KMS-11 (cell line): ENCODE measurements around the gene CLDN34.

Experiments used
- H2AFZ ChIP-seq: fragments of 200-600 bp; sonication (generic); 2 replicates; pipeline ENCODE4 v1.6.1; 2016; ENCODE audit warnings: antibody characterized with exemption, mixed run types, low read depth
- H3K27ac ChIP-seq: fragments of 200-600 bp; sonication (generic); 2 replicates; pipeline ENCODE4 v1.6.1; 2016; ENCODE audit warnings: mild to moderate bottlenecking, mixed run types
- H3K27me3 ChIP-seq: fragments of 200-600 bp; sonication (generic); 2 replicates; pipeline ENCODE4 v1.6.1; 2017; ENCODE audit warnings: mild to moderate bottlenecking, low read depth, mixed run types, moderate library complexity; ENCODE audit not compliant: insufficient read depth
- H3K36me3 ChIP-seq: fragments of 200-600 bp; sonication (generic); 2 replicates; pipeline ENCODE4 v1.6.1; 2017; ENCODE audit warnings: mild to moderate bottlenecking, mixed run types; ENCODE audit not compliant: insufficient read depth
- H3K4me1 ChIP-seq: fragments of 200-600 bp; sonication (generic); 2 replicates; pipeline ENCODE4 v1.6.1; 2016; ENCODE audit warnings: mild to moderate bottlenecking, low read depth, mixed run types; ENCODE audit not compliant: poor library complexity, severe bottlenecking
- H3K4me2 ChIP-seq: fragments of 200-600 bp; sonication (generic); 2 replicates; pipeline ENCODE4 v1.7.0; 2016; ENCODE audit warnings: mild to moderate bottlenecking, mixed run types
- H3K4me3 ChIP-seq: fragments of 200-600 bp; sonication (generic); IDR thresholded peaks from 2 replicates; pipeline ENCODE4 v1.6.1; 2017; ENCODE audit warnings: low read depth, low read length, mixed read lengths; ENCODE audit not compliant: insufficient read depth
- H3K79me2 ChIP-seq: fragments of 200-600 bp; sonication (generic); 2 replicates; pipeline ENCODE4 v1.6.1; 2016; ENCODE audit warnings: low read depth, mixed run types; ENCODE audit not compliant: insufficient read depth
- H3K9ac ChIP-seq: fragments of 200-600 bp; sonication (generic); 2 replicates; pipeline ENCODE4 v1.6.1; 2016; ENCODE audit warnings: mild to moderate bottlenecking, mixed run types
- H4K20me1 ChIP-seq: fragments of 200-600 bp; sonication (generic); 2 replicates; pipeline ENCODE4 v1.6.1; 2016; ENCODE audit warnings: mild to moderate bottlenecking, mixed run types; ENCODE audit not compliant: insufficient read depth
- CTCF ChIP-seq: fragments of 200-600 bp; sonication (generic); conservative IDR thresholded peaks from 2 replicates; pipeline ENCODE4 v1.6.1; 2017; ENCODE audit warnings: low read depth, mild to moderate bottlenecking, antibody characterized with exemption, low read length, moderate library complexity, mixed read lengths

CLDN34 gene

GRCh38 chrX:9937761-9938160, 29.4 kb upstream of the CLDN34 start:
- Histone ChIP-seq H3K4me3 (no peak overlapping the region), H3K36me3 (no peaks in the 10 kb centered on the region), H3K27ac (no peak overlapping the region), H3K4me1 (peaks cover 45% of the 10 kb centered on the region), H3K79me2 (no peaks in the 10 kb centered on the region), H2AFZ (no peak overlapping the region), H3K4me2 (no peak overlapping the region), H3K9ac (no peak overlapping the region), H4K20me1 (no peaks in the 10 kb centered on the region), H3K27me3 (no peaks in the 10 kb centered on the region)
- TF ChIP-seq CTCF, result no peak

DNA sequence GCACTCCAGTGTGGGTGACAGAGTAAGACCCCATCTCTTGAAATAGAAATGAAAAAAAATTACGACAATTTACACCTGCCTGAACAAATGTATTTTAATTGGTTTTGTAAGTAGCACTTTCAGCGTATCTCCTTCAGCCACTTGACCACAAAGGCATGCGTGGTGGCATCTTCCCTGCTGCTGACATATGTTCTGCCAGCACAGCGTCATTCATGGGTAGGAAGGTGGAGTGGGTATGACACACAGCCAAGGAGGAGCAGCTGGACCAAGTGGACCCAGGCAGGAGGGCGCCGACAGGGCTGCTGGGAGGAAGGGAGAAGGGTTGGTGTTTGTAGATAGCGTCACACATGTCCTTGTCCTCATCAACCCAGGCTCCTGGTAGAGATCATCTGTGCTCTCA, 28.6 kb upstream of the CLDN34 start:
- Histone ChIP-seq H3K79me2 (no peaks in the 10 kb centered on the region), H3K4me1 (peaks cover 50% of the 10 kb centered on the region), H3K27ac (no peak overlapping the region), H3K36me3 (no peaks in the 10 kb centered on the region), H2AFZ (no peak overlapping the region), H4K20me1 (no peaks in the 10 kb centered on the region), H3K9ac (no peak overlapping the region), H3K4me3 (no peak overlapping the region), H3K27me3 (no peaks in the 10 kb centered on the region), H3K4me2 (no peak overlapping the region)
- TF ChIP-seq CTCF, result no peak

DNA sequence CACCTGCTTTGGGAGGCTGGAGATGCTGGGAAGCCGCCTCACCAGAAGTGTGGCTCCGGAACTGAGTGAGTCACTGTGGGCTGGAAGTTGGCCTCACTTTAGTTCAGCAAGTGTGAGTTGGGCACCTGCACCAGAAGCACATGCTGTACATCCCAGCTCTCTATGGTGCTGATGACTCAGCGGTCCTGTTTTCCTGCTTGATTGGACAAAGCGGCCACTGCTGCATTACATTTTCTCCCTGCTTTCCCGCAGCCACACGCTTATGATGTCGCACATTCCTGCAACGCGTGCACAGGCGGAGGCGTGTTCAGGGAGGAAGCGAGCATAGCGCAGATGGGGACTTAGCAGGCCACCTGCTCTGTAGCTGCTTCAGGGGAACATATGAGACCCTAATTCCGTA, 26.7 kb upstream of the CLDN34 start:
- no peaks in the 10 kb centered on the region for H3K27me3 ChIP-seq
- H2AFZ ChIP-seq, result no peak overlapping the region
- no peak overlapping the region for H3K4me2 ChIP-seq
- no peak overlapping the region for H3K27ac ChIP-seq
- no peak for TF ChIP-seq CTCF
- no peak overlapping the region for H3K4me3 ChIP-seq
- H3K4me1 ChIP-seq, result peaks cover 58% of the 10 kb centered on the region
- H4K20me1 ChIP-seq, result no peaks in the 10 kb centered on the region
- no peaks in the 10 kb centered on the region for H3K36me3 ChIP-seq
- no peak overlapping the region for H3K9ac ChIP-seq
- no peaks in the 10 kb centered on the region for H3K79me2 ChIP-seq

GRCh38 chrX:9942086-9942485, 25.1 kb upstream of the CLDN34 start:
- Histone ChIP-seq H2AFZ (no peak overlapping the region), H3K36me3 (no peaks in the 10 kb centered on the region), H3K9ac (peak overlapping the region; percentile 22; the same call in 1 of the 2 replicates), H3K4me3 (no peak overlapping the region), H3K4me2 (peak overlapping the region; percentile 73), H3K79me2 (no peaks in the 10 kb centered on the region), H3K27ac (peak overlapping the region; percentile 76), H3K27me3 (no peaks in the 10 kb centered on the region), H4K20me1 (no peaks in the 10 kb centered on the region), H3K4me1 (peaks cover 58% of the 10 kb centered on the region)
- TF ChIP-seq CTCF, result no peak
